GM12878 (cell line): ENCODE measurements around the gene G3BP1.

Experiments used
- GABPA ChIP-seq: IDR thresholded peaks from 2 replicates; pipeline ENCODE4 v1.6.1; 2014; ENCODE audit warnings: antibody characterized with exemption, low read depth, mild to moderate bottlenecking, inconsistent platforms
- HDGF ChIP-seq: fragments of 450-650 bp; IDR thresholded peaks from 2 replicates; pipeline ENCODE4 v1.6.1; 2016; ENCODE audit warnings: antibody characterized with exemption
- POLR2A ChIP-seq: IDR thresholded peaks from 2 replicates; pipeline ENCODE4 v1.6.1; 2011; ENCODE audit warnings: low read depth, mild to moderate bottlenecking, low read length
- RAD21 ChIP-seq: IDR thresholded peaks from 2 replicates; pipeline ENCODE4 v1.6.1; 2011; ENCODE audit warnings: mild to moderate bottlenecking, low read depth, low read length, moderate library complexity; ENCODE audit not compliant: insufficient read depth
- SIN3A ChIP-seq: IDR thresholded peaks from 2 replicates; pipeline ENCODE4 v1.6.1; 2012; ENCODE audit warnings: low read depth, low read length, improper control_type of control experiment
- SUZ12 ChIP-seq: fragments of 200-600 bp; sonication (generic); IDR thresholded peaks from one replicate; pipeline ENCODE4 v1.6.1; 2018; ENCODE audit warnings: antibody characterized with exemption, mild to moderate bottlenecking; ENCODE audit not compliant: unreplicated experiment
- TF ChIP-seq, protein P1 (sequence below), 3 experiments: IDR thresholded peaks in 2 of 3; conservative IDR thresholded peaks in 1 of 3; 2 replicates each; pipeline ENCODE4 v1.5.1; 2011; ENCODE audit warnings: low read depth in 3 of 3, low read length in 3 of 3, mild to moderate bottlenecking in 3 of 3, control low read depth in 2 of 3, moderate library complexity in 2 of 3, inconsistent platforms in 1 of 3, mixed read lengths in 1 of 3; ENCODE audit not compliant: control insufficient read depth in 2 of 3, insufficient read depth in 1 of 3; ENCODE audit errors: extremely low read depth in 1 of 3
- TF ChIP-seq, protein P2 (sequence below): fragments of 450-650 bp; IDR thresholded peaks from 2 replicates; pipeline ENCODE4 v1.6.1; 2017; ENCODE audit warnings: mild to moderate bottlenecking, low read depth, inconsistent platforms; ENCODE audit not compliant: poor library complexity, severe bottlenecking
- TF ChIP-seq, protein P3 (sequence below): IDR thresholded peaks from 2 replicates; pipeline ENCODE4 v1.6.1; 2011; ENCODE audit warnings: borderline replicate concordance, low read depth, mild to moderate bottlenecking, moderate library complexity, low read length; ENCODE audit not compliant: insufficient read depth, poor library complexity, severe bottlenecking
- TF ChIP-seq, protein P4 (sequence below): IDR thresholded peaks from 2 replicates; pipeline ENCODE4 v1.6.1; 2012; ENCODE audit warnings: mild to moderate bottlenecking, low read depth, low read length

DNA sequence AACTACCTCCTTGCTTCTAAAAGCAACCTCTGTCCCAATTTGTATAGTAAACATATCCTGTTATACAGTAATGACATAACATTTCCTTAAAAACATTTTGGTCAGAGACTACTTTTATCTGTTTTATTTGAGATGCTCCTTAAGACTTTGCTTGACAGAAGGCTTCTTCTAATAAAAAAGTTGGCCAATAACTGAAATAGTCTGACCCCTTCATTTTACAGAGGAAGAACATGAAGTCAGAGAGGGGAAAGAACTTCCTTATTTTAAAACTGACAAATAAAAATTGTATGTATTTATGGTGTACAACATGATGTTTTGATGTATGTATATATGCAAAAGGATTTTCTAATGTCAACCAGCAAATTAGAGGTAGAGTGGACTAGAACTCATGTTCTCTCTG, 49.2 kb upstream of the G3BP1 start:
- no peak for TF ChIP-seq SIN3A
- TF ChIP-seq, protein P1, sequence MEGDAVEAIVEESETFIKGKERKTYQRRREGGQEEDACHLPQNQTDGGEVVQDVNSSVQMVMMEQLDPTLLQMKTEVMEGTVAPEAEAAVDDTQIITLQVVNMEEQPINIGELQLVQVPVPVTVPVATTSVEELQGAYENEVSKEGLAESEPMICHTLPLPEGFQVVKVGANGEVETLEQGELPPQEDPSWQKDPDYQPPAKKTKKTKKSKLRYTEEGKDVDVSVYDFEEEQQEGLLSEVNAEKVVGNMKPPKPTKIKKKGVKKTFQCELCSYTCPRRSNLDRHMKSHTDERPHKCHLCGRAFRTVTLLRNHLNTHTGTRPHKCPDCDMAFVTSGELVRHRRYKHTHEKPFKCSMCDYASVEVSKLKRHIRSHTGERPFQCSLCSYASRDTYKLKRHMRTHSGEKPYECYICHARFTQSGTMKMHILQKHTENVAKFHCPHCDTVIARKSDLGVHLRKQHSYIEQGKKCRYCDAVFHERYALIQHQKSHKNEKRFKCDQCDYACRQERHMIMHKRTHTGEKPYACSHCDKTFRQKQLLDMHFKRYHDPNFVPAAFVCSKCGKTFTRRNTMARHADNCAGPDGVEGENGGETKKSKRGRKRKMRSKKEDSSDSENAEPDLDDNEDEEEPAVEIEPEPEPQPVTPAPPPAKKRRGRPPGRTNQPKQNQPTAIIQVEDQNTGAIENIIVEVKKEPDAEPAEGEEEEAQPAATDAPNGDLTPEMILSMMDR (IDR thresholded peaks at IDR 0.05 in 2 of 3, conservative IDR thresholded peaks at IDR 0.05 in 1 of 3; ENCODE audit: control insufficient read depth in 2 of 3, extremely low read depth in 1 of 3, insufficient read depth in 1 of 3, low read depth in 3 of 3, low read length in 3 of 3) = no peak
- TF ChIP-seq SUZ12 = no peak
- no peak for TF ChIP-seq RAD21
- TF ChIP-seq GABPA = no peak
- TF ChIP-seq, protein P2, sequence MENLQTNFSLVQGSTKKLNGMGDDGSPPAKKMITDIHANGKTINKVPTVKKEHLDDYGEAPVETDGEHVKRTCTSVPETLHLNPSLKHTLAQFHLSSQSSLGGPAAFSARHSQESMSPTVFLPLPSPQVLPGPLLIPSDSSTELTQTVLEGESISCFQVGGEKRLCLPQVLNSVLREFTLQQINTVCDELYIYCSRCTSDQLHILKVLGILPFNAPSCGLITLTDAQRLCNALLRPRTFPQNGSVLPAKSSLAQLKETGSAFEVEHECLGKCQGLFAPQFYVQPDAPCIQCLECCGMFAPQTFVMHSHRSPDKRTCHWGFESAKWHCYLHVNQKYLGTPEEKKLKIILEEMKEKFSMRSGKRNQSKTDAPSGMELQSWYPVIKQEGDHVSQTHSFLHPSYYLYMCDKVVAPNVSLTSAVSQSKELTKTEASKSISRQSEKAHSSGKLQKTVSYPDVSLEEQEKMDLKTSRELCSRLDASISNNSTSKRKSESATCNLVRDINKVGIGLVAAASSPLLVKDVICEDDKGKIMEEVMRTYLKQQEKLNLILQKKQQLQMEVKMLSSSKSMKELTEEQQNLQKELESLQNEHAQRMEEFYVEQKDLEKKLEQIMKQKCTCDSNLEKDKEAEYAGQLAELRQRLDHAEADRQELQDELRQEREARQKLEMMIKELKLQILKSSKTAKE = no peak
- TF ChIP-seq, protein P3, sequence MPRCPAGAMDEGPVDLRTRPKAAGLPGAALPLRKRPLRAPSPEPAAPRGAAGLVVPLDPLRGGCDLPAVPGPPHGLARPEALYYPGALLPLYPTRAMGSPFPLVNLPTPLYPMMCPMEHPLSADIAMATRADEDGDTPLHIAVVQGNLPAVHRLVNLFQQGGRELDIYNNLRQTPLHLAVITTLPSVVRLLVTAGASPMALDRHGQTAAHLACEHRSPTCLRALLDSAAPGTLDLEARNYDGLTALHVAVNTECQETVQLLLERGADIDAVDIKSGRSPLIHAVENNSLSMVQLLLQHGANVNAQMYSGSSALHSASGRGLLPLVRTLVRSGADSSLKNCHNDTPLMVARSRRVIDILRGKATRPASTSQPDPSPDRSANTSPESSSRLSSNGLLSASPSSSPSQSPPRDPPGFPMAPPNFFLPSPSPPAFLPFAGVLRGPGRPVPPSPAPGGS = no peak
- TF ChIP-seq HDGF = no peak
- TF ChIP-seq POLR2A = no peak
- TF ChIP-seq, protein P4, sequence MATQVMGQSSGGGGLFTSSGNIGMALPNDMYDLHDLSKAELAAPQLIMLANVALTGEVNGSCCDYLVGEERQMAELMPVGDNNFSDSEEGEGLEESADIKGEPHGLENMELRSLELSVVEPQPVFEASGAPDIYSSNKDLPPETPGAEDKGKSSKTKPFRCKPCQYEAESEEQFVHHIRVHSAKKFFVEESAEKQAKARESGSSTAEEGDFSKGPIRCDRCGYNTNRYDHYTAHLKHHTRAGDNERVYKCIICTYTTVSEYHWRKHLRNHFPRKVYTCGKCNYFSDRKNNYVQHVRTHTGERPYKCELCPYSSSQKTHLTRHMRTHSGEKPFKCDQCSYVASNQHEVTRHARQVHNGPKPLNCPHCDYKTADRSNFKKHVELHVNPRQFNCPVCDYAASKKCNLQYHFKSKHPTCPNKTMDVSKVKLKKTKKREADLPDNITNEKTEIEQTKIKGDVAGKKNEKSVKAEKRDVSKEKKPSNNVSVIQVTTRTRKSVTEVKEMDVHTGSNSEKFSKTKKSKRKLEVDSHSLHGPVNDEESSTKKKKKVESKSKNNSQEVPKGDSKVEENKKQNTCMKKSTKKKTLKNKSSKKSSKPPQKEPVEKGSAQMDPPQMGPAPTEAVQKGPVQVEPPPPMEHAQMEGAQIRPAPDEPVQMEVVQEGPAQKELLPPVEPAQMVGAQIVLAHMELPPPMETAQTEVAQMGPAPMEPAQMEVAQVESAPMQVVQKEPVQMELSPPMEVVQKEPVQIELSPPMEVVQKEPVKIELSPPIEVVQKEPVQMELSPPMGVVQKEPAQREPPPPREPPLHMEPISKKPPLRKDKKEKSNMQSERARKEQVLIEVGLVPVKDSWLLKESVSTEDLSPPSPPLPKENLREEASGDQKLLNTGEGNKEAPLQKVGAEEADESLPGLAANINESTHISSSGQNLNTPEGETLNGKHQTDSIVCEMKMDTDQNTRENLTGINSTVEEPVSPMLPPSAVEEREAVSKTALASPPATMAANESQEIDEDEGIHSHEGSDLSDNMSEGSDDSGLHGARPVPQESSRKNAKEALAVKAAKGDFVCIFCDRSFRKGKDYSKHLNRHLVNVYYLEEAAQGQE = no peak
